AG04450 (cell line): ENCODE data around the gene NEUROG3. TPM values are rescaled to one million over a fixed set of nuclear protein-coding genes. Genes with fewer than 3 reads are reported as not detected.

Experiments used
- CTCF ChIA-PET: fragments of 300-600, 350-600 bp; formaldehyde crosslinking; extraction: SDS; loops from one replicate; lab custom pipeline; 2022; ENCODE audit warnings: antibody characterized with exemption, inconsistent platforms; lab: Charles Lee
- POLR2A ChIA-PET: fragments of 350-600 bp; formaldehyde crosslinking; extraction: SDS; loops from one replicate; lab custom pipeline; 2021; ENCODE audit warnings: antibody characterized with exemption, inconsistent platforms; lab: Yijun Ruan, JAX
- DNase-seq: peaks from one replicate; pipeline ENCODE4 v3.0.0-alpha.2; 2011; ENCODE audit warnings: low read depth, low spot score
- H3K27ac ChIP-seq: one replicate; pipeline ENCODE4 v1.5.1; 2012; ENCODE audit warnings: low read depth, low read length, control low read depth
- H3K27me3 ChIP-seq: one replicate; pipeline ENCODE4 v1.6.0; 2012; ENCODE audit warnings: low read length; ENCODE audit not compliant: control insufficient read depth, insufficient read depth
- H3K4me3 ChIP-seq: 2 replicates; pipeline ENCODE4 v1.5.1; 2011; ENCODE audit warnings: mild to moderate bottlenecking, low read depth, low read length, control low read depth
- H3K9me3 ChIP-seq: 2 replicates; pipeline ENCODE4 v1.5.1; 2012; ENCODE audit warnings: low read length; ENCODE audit not compliant: control insufficient read depth, insufficient read depth
- CTCF ChIP-seq: IDR thresholded peaks from 2 replicates; pipeline ENCODE4 v1.5.1; 2011; ENCODE audit warnings: low read depth, low read length, control low read depth, inconsistent platforms
- polyA plus RNA-seq: library from polyadenylated mRNA; depleted of rRNA; stranded (reverse); fragments of >200 nt; gene quantifications from 2 replicates; pipeline ENCODE4 v1.2.3, GENCODE V29; 2011

The NEUROG3 gene
- polyA plus RNA-seq, 1 experiment = not detected

- Histone ChIP-seq H3K27me3 (peaks cover 12% of the 10 kb centered on the region), H3K9me3 (peaks cover 4% of the 10 kb centered on the region; the same call in 1 of the 2 replicates), H3K4me3 (no peak overlapping the region), H3K27ac (no peak overlapping the region)
- no peak for TF ChIP-seq CTCF
- ChIA-PET CTCF (interaction anchor here (0.6 kb wide), 1 partner anchor 234 kb away, joined by 3 read pairs; no protein-coding TSS in a partner anchor), POLR2A (no interaction called here)
- no peak for DNase-seq
Observed at GRCh38 chr10:69554611-69555010, 18.6 kb downstream of the NEUROG3 start.

GRCh38 chr10:69553328-69553727 is 19.9 kb downstream of the NEUROG3 start:
- no peak for TF ChIP-seq CTCF
- peaks cover 4% of the 10 kb centered on the region; the same call in 1 of the 2 replicates for H3K9me3 ChIP-seq
- ChIA-PET CTCF (no interaction called here), POLR2A (no interaction called here)
- H3K27me3 ChIP-seq = peaks cover 5% of the 10 kb centered on the region
- DNase-seq = no peak
- no peak overlapping the region for H3K4me3 ChIP-seq
- H3K27ac ChIP-seq = no peak overlapping the region

GRCh38 chr10:69552268-69552667 is 21.0 kb downstream of the NEUROG3 start:
- Histone ChIP-seq H3K9me3 (peaks cover 4% of the 10 kb centered on the region; the same call in 1 of the 2 replicates), H3K4me3 (no peak overlapping the region), H3K27ac (no peak overlapping the region), H3K27me3 (peaks cover 5% of the 10 kb centered on the region)
- DNase-seq = no peak
- POLR2A ChIA-PET = no interaction called here
- no peak for TF ChIP-seq CTCF
- CTCF ChIA-PET = no interaction called here

GRCh38 chr10:69549959-69550358 is 23.3 kb downstream of the NEUROG3 start:
- Histone ChIP-seq H3K27me3 (no peaks in the 10 kb centered on the region), H3K9me3 (peaks cover 4% of the 10 kb centered on the region; the same call in 1 of the 2 replicates), H3K4me3 (no peak overlapping the region), H3K27ac (no peak overlapping the region)
- ChIA-PET CTCF (interaction anchor here (1.8 kb wide), 1 partner anchor 34 kb away, joined by 6 read pairs; no protein-coding TSS in a partner anchor), POLR2A (no interaction called here)
- no peak for TF ChIP-seq CTCF
- no peak for DNase-seq

GRCh38 chr10:69541463-69541862 is 31.8 kb downstream of the NEUROG3 start:
- TF ChIP-seq CTCF = no peak
- Histone ChIP-seq H3K4me3 (no peak overlapping the region), H3K9me3 (no peaks in the 10 kb centered on the region), H3K27ac (no peak overlapping the region), H3K27me3 (no peaks in the 10 kb centered on the region)
- DNase-seq = no peak
- POLR2A ChIA-PET = no interaction called here
- CTCF ChIA-PET = no interaction called here
